ENCODE data around the gene GFOD2. TPM values are rescaled to one million over a fixed set of nuclear protein-coding genes. Genes with fewer than 3 reads are reported as not detected.

The GFOD2 gene
- total RNA-seq, 6 experiments from 2014 or later, result 19.7 to 39.7 (median 24.6) TPM

DNA sequence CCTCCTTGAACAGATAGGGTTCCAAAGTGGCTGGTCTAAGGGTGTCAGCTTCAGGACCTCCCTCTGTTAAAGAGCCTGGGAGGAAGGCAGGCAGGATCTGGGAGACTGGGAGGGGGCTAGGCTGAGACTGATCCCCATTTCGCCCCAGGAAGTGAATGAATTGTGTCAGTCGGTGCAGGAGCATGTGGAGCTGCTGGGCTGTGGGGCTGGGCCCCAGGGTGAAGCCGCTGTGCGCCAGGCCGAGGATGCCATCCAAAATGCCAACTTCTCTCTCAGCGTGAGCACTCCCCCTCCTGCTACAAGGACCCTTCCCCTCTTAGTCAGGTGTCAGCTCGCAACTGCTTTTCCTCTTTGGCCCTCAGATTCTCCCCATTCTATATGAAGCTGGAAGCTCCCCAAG, 68.1 kb downstream of the GFOD2 start:
- H3K4me1 ChIP-seq, result peaks cover 0 to 5% (median 0%) of the 10 kb centered on the region in 4 donors
- no peaks in the 10 kb centered on the region for H3K36me3 ChIP-seq
- H3K9me3 ChIP-seq, result no peaks in the 10 kb centered on the region
- H3K4me3 ChIP-seq, result no peak overlapping the region
- ATAC-seq (no peak), DNase-seq (no peak)
- H3K27ac ChIP-seq, result no peak overlapping the region
- WGBS (ENCODE audit: insufficient coverage, low coverage, low lambda C conversion rate, missing lambda C conversion rate), result 80% methylated on average over 1 of the region's 7 CpGs
- no peak for TF ChIP-seq POLR2A (IDR thresholded peaks at IDR 0.05)
- TF ChIP-seq CTCF (IDR thresholded peaks at IDR 0.05), result no peak
- intact Hi-C loops (cut with DNase I), result no loop called here
- H3K27me3 ChIP-seq, result peaks cover 0 to 12% of the 10 kb centered on the region in 2 donors

- intact Hi-C loops (cut with DNase I), result no loop called here
- TF ChIP-seq CTCF (IDR thresholded peaks at IDR 0.05), result no peak
- no peak for TF ChIP-seq POLR2A (IDR thresholded peaks at IDR 0.05)
- H3K27me3 ChIP-seq, result peaks cover 0 to 16% of the 10 kb centered on the region in 2 donors
- peaks cover 0 to 5% (median 0%) of the 10 kb centered on the region in 4 donors for H3K4me1 ChIP-seq
- H3K27ac ChIP-seq, result no peak overlapping the region
- H3K9me3 ChIP-seq, result no peaks in the 10 kb centered on the region
- H3K4me3 ChIP-seq, result no peak overlapping the region
- 33% methylated on average over 1 of the region's 8 CpGs for WGBS (ENCODE audit: insufficient coverage, low coverage, low lambda C conversion rate, missing lambda C conversion rate)
- no peak for DNase-seq
- no peak for ATAC-seq
- H3K36me3 ChIP-seq, result no peaks in the 10 kb centered on the region
Measured at GRCh38 chr16:67650023-67650422, 69.1 kb downstream of the GFOD2 start.

- Histone ChIP-seq H3K4me1 (peaks cover 0 to 5% (median 0%) of the 10 kb centered on the region in 4 donors), H3K4me3 (no peak overlapping the region), H3K36me3 (no peaks in the 10 kb centered on the region), H3K27ac (no peak overlapping the region), H3K9me3 (no peaks in the 10 kb centered on the region), H3K27me3 (peaks cover 0 to 16% of the 10 kb centered on the region in 2 donors)
- WGBS (ENCODE audit: insufficient coverage, low coverage, low lambda C conversion rate, missing lambda C conversion rate), result 38% methylated on average over 4 of the region's 34 CpGs
- TF ChIP-seq CTCF (IDR thresholded peaks at IDR 0.05) (no peak), POLR2A (IDR thresholded peaks at IDR 0.05) (no peak)
- intact Hi-C loops (cut with DNase I), result no loop called here
- DNase-seq, result peak in 1 of 3 donors; percentile 65
- peak in 3 of 4 donors; percentile 22 to 66 (median 24) for ATAC-seq
Measured at GRCh38 chr16:67649494-67649931, 69.6 kb downstream of the GFOD2 start.

GRCh38 chr16:67648764-67649407, 70.2 kb downstream of the GFOD2 start:
- H3K9me3 ChIP-seq, result no peaks in the 10 kb centered on the region
- no peaks in the 10 kb centered on the region for H3K36me3 ChIP-seq
- H3K4me3 ChIP-seq, result no peak overlapping the region
- peaks cover 0 to 5% (median 0%) of the 10 kb centered on the region in 4 donors for H3K4me1 ChIP-seq
- H3K27ac ChIP-seq, result no peak overlapping the region
- WGBS (ENCODE audit: insufficient coverage, low coverage, low lambda C conversion rate, missing lambda C conversion rate), result 37% methylated on average over 3 of the region's 35 CpGs
- intact Hi-C loops (cut with DNase I), result no loop called here
- TF ChIP-seq CTCF (IDR thresholded peaks at IDR 0.05), result no peak
- no peak for TF ChIP-seq POLR2A (IDR thresholded peaks at IDR 0.05)
- no peak for ATAC-seq
- H3K27me3 ChIP-seq, result peaks cover 0 to 10% of the 10 kb centered on the region in 2 donors
- DNase-seq, result peak in 1 of 3 donors; percentile 42
